Thymus (tissue), 11 donors: Measurements from ENCODE around the gene PSMA5. TPM values are rescaled to one million over a fixed set of nuclear protein-coding genes. Genes with fewer than 3 reads are reported as not detected.
"Not testable (repeated sequence)": the region's sequence is repeated elsewhere in the genome, so short reads cannot be mapped to it uniquely, and the experiment has no call there.

Experiments used
- DNase-seq, 9 donors: peaks; one replicate each; pipeline ENCODE4 v3.0.0-alpha.2; 2013; ENCODE audit warnings: low spot score in 9 of 9, low read depth in 6 of 9, missing footprints in 1 of 9
- H3K27ac ChIP-seq, 2 donors: one replicate each; pipeline ENCODE4 v1.5.1; 2013; ENCODE audit warnings: control low read depth in 1 of 2, low read depth in 1 of 2, low read length in 1 of 2, mild to moderate bottlenecking in 1 of 2, moderate library complexity in 1 of 2
- H3K27me3 ChIP-seq, 2 donors: one replicate each; pipeline ENCODE4 v1.5.1; 2013; ENCODE audit warnings: low read length in 1 of 2; ENCODE audit not compliant: control insufficient read depth in 2 of 2, insufficient read depth in 1 of 2
- H3K36me3 ChIP-seq, 2 donors: one replicate each; pipeline ENCODE4 v1.5.1; 2013; ENCODE audit warnings: low read length in 1 of 2, mild to moderate bottlenecking in 1 of 2, moderate library complexity in 1 of 2; ENCODE audit not compliant: control insufficient read depth in 2 of 2, insufficient read depth in 2 of 2
- H3K4me1 ChIP-seq, 2 donors: one replicate each; pipeline ENCODE4 v1.5.1; 2013; ENCODE audit warnings: low read length in 2 of 2; ENCODE audit not compliant: control insufficient read depth in 2 of 2, insufficient read depth in 2 of 2
- H3K4me3 ChIP-seq, 2 donors: one replicate each; pipeline ENCODE4 v1.5.1; 2013; ENCODE audit warnings: low read length in 2 of 2, control low read depth in 1 of 2, mild to moderate bottlenecking in 1 of 2
- H3K9me3 ChIP-seq, 2 donors: one replicate each; pipeline ENCODE4 v1.5.1; 2013; ENCODE audit warnings: low read length in 1 of 2, mild to moderate bottlenecking in 1 of 2; ENCODE audit not compliant: control insufficient read depth in 2 of 2, insufficient read depth in 1 of 2
- WGBS: extraction: QIAGEN DNeasy Blood & Tissue Kit; methylation state at CpG from one replicate; pipeline ENCODE4 v1.1.7; 2013; 5-methylcytosine and 5-hydroxymethylcytosine counted together
- polyA plus RNA-seq: library from polyadenylated mRNA; stranded (reverse); fragments of 200-250 nt; gene quantifications from one replicate; pipeline ENCODE4 v1.2.3, GENCODE V29; 2013
- total RNA-seq: library from RNA; stranded (reverse); fragments of 120-200 nt; gene quantifications from one replicate; pipeline ENCODE4 v1.2.4, GENCODE V29; 2013
- donor health status: healthy.

The PSMA5 gene
- total and polyA plus RNA-seq, 2 donors = 72.3 to 144 TPM

DNA sequence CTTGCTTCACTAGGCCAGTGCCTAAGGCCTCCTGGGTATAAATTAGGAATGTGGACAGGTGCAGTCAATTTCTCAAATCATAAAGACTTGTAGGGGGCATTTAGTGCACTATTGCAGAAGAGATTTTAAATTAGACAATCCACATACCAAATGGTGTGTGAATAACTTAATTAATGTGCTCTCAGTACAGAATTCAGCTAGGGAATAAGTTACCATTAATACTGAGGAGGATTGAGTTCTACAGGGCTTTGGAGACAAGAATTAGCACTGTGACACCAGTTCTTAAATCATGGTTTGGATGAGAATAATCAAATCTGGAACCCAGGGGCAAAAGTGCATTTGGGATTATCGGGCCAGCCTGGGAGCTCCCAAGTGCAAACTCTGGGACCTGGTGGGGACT, 41.8 kb upstream of the PSMA5 start:
- DNase-seq = no peak
- H3K4me3 ChIP-seq = no peak overlapping the region
- peaks cover 41 to 93% of the 10 kb centered on the region in 2 donors for H3K27me3 ChIP-seq
- H3K36me3 ChIP-seq = no peaks in the 10 kb centered on the region
- no peak overlapping the region for H3K27ac ChIP-seq
- H3K4me1 ChIP-seq = peaks cover 6 to 11% of the 10 kb centered on the region in 2 donors
- WGBS = 96% methylated on average over 1 of the region's 1 CpG
- H3K9me3 ChIP-seq = peaks cover 3% of the 10 kb centered on the region in 2 donors

GRCh38 chr1:109467301-109467777, 41.1 kb upstream of the PSMA5 start:
- Histone ChIP-seq H3K4me3 (peak overlapping the region in 1 of 2 donors; percentile 54), H3K27ac (no peak overlapping the region), H3K36me3 (no peaks in the 10 kb centered on the region), H3K4me1 (peaks cover 6 to 11% of the 10 kb centered on the region in 2 donors), H3K9me3 (peaks cover 3% of the 10 kb centered on the region in 2 donors), H3K27me3 (peaks cover 44 to 92% of the 10 kb centered on the region in 2 donors)
- DNase-seq = no peak
- 10% methylated on average over 23 of the region's 23 CpGs for WGBS

DNA sequence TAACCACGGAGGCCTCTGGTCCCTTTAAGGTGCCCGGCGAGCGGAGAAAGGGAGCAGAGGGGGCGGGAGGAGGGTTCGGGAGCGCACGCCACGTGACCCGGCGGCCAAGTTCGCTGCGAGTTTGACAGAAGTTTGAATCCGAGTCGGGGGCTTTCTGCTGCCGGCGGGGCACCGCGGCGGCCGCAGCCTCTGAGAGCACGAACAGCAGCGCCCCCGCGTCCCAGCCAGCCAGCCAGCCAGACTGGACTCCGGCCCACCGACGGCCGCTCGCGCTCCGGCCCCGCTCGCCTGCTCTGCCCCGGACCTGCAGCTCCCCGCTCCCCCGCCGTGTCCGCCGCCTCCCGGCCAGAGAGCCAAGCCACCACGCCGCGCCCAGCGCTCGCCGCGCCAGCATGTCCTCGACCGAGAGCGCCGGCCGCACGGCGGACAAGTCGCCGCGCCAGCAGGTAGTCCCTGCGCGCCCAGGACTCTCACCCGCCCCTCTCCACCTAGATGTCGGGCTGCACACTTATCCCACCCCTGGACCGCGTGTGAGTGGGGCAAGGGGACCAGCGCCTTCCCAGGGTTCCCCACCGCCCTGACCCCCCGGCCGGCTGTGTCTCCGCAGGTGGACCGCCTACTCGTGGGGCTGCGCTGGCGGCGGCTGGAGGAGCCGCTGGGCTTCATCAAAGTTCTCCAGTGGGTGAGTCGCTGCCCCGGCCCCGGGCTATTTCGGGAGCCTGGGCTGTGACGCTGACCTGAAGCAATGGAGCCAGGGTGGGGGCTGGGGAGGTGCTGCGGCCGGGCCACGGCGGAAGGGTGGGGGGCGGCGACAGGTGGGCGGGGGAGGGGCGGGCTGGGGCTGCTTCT, 40.4 kb upstream of the PSMA5 start, which contains the start of gene SYPL2:
Gene SYPL2 (plus strand): TSS at position 95 of the 849 bp plus-strand sequence. CDS start 298 bp downstream, at position 393.
- no peak within 1 kb of the TSS for H3K27ac ChIP-seq
- H3K36me3 ChIP-seq = no peaks in the 10 kb centered on the region
- peaks cover 44 to 91% of the 10 kb centered on the region in 2 donors for H3K27me3 ChIP-seq
- no peak for DNase-seq
- H3K4me1 ChIP-seq = peaks cover 6 to 11% of the 10 kb centered on the region in 2 donors
- 2% methylated on average over 88 of the region's 88 CpGs for WGBS
- peak within 1 kb of the TSS; percentile 7 to 54 for H3K4me3 ChIP-seq
- peaks cover 3% of the 10 kb centered on the region in 2 donors for H3K9me3 ChIP-seq

- H3K27me3 ChIP-seq = peaks cover 44 to 91% of the 10 kb centered on the region in 2 donors
- no peak for DNase-seq
- no peak overlapping the region for H3K27ac ChIP-seq
- H3K4me1 ChIP-seq = peaks cover 6 to 11% of the 10 kb centered on the region in 2 donors
- no peaks in the 10 kb centered on the region for H3K36me3 ChIP-seq
- H3K9me3 ChIP-seq = peaks cover 3% of the 10 kb centered on the region in 2 donors
- H3K4me3 ChIP-seq = peak overlapping the region; percentile 7 to 54
- 9% methylated on average over 24 of the region's 24 CpGs for WGBS
Measured at GRCh38 chr1:109466125-109466451, 39.8 kb upstream of the PSMA5 start.

GRCh38 chr1:109457819-109458218, 31.6 kb upstream of the PSMA5 start:
- no peak overlapping the region for H3K4me3 ChIP-seq
- no peaks in the 10 kb centered on the region for H3K36me3 ChIP-seq
- peaks cover 0 to 1% of the 10 kb centered on the region in 2 donors for H3K9me3 ChIP-seq
- H3K27ac ChIP-seq = no peak overlapping the region
- DNase-seq = no peak
- 97% methylated on average over 4 of the region's 4 CpGs for WGBS
- H3K27me3 ChIP-seq = peaks cover 0 to 20% of the 10 kb centered on the region in 2 donors
- H3K4me1 ChIP-seq = no peaks in the 10 kb centered on the region

- no peak overlapping the region for H3K4me3 ChIP-seq
- H3K36me3 ChIP-seq = no peaks in the 10 kb centered on the region
- H3K9me3 ChIP-seq = peaks cover 0 to 1% of the 10 kb centered on the region in 2 donors
- peaks cover 0 to 2% of the 10 kb centered on the region in 2 donors for H3K27me3 ChIP-seq
- H3K4me1 ChIP-seq = no peaks in the 10 kb centered on the region
- DNase-seq = no peak
- WGBS = 97% methylated on average over 1 of the region's 1 CpG
- no peak overlapping the region for H3K27ac ChIP-seq
Measured at GRCh38 chr1:109454497-109455133, 28.4 kb upstream of the PSMA5 start.

- Histone ChIP-seq H3K4me1 (no peaks in the 10 kb centered on the region), H3K9me3 (no peaks in the 10 kb centered on the region), H3K4me3 (no peak overlapping the region), H3K36me3 (no peaks in the 10 kb centered on the region), H3K27me3 (peaks cover 0 to 7% of the 10 kb centered on the region in 2 donors), H3K27ac (no peak overlapping the region)
- no peak for DNase-seq
- 62% methylated on average over 4 of the region's 4 CpGs for WGBS
Measured at GRCh38 chr1:109447524-109447923, 21.3 kb upstream of the PSMA5 start.

DNA sequence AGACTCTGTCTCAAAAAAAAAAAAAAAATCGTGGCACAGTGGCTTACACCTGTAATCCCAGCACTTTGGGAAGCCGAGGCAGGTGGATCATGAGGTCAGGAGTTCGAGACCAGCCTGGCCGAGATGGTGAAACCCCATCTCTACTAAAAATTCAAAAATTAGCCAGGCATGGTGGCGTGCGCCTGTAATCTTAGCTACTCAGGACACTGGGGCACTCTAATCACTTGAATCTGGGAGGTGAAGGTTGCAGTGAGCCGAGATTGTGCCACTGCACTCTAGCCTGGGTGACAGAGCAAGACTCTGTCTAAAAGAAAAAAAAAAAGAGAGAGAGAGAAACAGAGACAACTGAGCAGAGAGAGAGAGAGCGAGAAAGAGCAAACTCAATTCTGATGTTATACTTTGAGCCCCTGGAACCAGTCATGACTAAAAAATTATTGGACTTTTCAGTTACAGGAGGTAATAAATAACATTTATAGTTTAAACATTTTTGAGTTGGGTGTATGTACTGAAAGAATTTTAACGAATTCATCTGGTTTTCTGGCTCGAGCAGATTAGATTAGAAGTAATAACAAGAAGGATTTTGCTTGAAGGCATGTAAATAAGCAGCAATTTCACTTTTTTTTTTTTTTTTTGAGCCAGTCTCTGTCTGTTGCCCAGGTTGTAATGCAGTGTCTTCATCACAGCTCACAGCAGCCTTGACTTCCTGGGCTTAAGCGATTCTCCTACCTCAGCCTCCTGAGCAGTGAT, 19.9 kb upstream of the PSMA5 start:
- not testable (repeated sequence) for H3K4me1 ChIP-seq, DNase-seq, H3K4me3 ChIP-seq, H3K36me3 ChIP-seq, H3K27me3 ChIP-seq, H3K27ac ChIP-seq, H3K9me3 ChIP-seq
- 85% methylated on average over 11 of the region's 11 CpGs for WGBS
